KBM-7 (cell line): ENCODE results near the gene STAC3.

Source experiments
- DNase-seq: peaks from one replicate; pipeline ENCODE4 v3.0.0-alpha.2; 2015
- in situ Hi-C: fragments of 300-500 bp; cut with MboI; formaldehyde crosslinking; loops from 2 replicates; pipeline ENCODE4 v1.14.3; 2020; ENCODE audit warnings: low sequenced_read_pairs, low pct_unique_long_range_greater_than_20kb, mixed read lengths

Gene STAC3

DNA sequence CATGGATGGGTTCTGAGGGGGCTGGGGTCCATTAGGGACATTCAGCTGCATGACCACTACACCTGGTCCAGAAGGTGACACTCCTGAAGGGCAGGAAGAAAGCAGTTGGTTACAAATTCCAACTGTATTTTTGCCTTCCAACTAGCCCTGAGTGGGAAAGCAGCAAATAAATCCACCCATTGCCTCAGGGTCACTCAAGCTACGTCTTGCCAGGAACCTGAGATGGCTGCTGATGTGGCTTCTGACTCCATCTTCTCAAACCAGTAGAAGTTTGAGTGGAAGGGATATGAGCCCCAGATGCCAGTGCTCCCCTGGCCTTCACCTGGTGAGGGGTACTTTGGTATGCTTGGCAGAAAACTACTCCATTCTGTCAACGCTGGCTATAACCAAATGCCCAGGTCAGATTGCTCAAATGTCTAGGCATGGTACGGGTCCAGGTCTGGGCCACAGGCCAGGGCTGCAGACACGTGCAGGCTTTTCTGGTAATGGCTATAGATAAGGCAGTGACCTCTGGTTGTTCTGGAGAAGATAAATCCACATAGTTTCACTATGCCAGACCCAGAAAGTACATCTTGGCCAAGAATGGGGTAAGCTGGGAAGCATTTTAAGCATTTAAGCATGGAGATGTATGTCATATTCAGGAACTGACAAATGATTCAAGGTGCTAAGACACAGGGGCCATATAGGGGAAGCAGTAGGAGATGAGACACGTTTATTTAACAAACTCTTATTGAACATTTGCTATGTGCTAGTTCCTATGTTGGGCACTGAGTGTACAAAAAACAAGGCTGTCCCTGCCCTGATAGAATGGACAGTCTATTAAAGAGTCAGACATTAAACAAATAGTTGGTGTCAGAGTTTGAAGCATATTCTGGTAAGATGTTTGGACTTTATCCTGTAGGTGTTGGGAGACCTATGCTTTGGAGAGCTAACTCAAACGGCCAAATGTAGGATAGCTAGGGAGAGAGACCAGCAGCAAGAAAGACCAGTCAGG is 8.3 kb upstream of the STAC3 start:
- no peak for DNase-seq
- in situ Hi-C loops: no loop called here

- in situ Hi-C loops: no loop called here
- no peak for DNase-seq
These were observed 4.9 kb upstream of the STAC3 start for GRCh38 chr12:57255916-57256315.

DNA sequence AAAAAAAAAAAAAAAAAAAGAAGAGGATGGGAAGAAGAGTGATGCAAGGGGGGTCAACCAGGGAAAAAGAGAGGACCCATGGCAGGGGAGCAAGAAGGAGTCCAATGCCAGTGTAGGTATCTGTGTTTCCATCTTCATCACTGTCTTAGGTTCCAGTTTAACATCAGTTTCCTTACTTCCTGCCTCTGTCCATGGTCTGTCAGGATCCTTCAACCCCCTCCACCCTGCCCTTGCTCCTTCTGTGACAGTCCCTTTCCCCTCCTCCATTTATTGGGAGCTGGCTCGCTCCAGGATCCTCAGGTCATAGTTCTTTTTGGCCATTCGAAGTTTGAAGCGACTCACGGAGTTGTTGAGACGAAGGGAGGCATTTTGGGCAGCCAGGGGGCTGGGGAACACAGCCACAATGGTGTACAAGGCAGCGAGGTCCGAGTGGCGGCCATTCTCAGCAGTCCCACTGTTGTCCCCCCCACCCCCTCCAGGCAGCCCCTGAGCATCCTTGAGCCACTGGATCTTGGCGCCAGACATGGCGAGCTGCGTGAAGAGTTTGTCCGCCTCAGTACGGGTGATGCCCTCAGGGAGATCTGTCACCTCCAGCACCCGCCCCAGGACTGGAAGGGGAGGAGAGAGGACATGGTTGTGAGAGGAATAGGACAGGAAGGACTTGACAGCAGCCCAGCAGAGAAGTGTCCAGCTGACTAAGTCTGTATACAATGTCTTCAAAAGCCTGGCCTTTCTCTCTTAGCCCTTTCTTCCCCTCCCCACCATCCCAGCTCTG is 3.7 kb upstream of the STAC3 start:
- in situ Hi-C loops: no loop called here
- DNase-seq: no peak

DNA sequence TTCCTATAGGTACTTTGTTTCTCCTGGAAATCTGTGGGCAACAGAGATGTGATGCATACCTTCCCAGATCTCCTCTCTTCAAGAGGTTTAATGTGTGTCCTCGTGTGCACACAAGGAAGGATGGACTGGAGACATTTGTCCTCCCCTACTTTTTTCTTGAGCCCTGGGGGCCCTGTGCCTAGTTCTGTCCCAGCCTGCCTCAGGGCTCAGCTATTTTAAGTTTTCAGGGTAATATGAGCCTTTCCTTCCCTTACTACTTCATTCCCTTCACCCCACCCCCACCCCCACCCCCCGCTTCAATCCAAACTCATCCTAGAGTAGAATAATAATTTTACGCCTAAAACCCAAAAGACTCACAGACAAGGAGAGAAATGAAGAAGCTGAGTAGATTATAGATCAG is 446 bp downstream of the STAC3 start:
- no peak for DNase-seq
- in situ Hi-C loops: no loop called here

- DNase-seq: peak; percentile 86
- in situ Hi-C loops: no loop called here
These were observed 1.8 kb downstream of the STAC3 start for GRCh38 chr12:57248934-57249742.

GRCh38 chr12:57247041-57247440 is 3.9 kb downstream of the STAC3 start:
- in situ Hi-C loops: no loop called here
- DNase-seq: no peak

DNA sequence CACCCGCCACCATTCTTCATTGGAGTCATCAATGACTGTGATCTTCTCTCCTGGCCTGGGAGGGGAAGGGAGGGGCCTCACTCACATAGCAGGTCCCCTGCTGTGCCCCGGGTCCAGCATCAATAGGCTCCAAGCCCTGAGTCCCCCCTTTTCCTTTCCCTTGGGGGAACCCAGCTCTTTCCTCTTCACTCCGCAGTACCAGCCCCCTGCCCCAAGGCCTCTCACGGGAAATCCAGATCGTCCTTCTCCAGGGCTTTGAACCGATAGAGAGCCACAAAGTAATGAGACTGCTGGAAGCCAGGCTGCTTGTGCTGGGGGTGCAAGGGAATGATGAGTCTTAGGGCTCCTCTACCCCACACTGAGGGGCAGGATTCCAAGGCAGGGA is 6.7 kb downstream of the STAC3 start:
- DNase-seq: no peak
- in situ Hi-C loops: no loop called here

DNA sequence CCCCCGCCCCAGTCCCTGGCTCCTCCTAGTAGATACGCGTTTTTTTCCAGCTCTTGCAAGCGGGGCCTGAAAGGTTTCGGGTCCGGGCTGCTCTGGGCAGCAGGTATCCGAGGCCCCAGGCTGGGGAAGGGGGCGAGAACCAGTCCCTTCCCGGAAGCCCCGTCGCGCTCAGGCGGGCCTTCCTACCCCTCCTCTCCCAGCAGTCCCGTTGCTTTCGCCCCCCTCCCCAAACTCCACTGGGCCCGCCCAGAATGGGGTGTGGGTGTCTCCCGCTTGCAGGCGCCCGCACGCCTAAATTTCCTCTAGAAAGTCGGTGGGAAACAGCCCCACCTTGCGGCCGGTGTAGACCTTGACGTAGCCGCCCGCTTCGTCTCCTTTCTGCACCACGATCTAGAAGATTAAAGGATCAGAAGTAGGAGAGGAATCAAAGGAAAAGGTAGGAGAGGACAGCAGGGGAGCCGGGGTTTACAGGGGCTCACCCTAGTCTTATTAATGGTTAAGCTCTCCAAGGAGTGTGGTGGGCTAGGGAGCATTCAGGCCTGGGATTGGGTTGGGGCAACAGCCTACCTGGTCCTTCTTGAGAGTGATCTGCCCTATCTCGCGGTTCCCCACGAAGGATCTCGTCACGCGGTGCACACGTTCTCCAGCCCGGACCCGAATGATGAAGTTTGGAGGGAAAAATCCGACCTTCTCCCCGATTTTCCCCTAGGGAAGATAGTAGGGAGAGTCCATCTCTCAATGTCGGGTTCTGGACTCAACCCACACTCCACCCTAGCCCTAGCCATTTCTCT is 7.3 kb downstream of the STAC3 start:
- in situ Hi-C loops: no loop called here
- DNase-seq: peak; percentile 82

DNA sequence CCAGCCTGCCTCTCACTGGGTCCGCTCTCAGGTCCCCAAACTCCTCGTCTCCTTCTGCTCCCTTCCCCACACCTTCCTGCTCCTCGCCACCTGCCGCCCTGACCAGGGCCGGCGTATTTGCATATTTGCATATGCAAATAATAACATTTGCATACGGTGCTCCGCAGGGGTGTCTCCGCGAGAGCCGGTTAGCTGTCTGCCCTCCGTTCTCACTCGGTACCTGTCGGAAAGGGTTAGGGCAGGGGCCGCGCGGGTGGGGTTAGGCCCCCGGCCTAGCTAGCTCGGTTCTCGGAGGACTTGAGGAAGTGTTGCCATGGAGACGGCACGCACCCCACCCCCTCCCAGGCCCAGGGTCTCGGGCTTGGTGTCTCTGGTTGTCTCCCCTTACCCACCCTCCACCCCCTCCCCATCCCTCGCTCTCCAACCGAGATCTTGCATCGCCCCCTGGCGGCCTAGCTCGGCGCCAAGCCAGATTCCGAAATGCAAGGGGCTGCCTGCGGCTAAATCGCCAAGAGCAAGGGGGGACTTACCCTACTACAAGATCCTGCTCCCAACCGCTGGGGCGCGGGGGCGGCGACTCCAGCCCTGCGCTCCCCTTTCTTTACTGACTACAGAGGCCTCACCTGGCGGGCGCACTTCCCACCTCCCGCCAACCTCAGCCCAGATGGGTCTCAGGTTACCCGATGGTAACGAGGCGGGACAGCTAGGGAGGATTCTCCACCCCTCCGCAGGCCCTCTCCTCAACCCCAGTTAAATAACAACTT is 8.1 kb downstream of the STAC3 start:
- DNase-seq: no peak
- in situ Hi-C loops: no loop called here

DNA sequence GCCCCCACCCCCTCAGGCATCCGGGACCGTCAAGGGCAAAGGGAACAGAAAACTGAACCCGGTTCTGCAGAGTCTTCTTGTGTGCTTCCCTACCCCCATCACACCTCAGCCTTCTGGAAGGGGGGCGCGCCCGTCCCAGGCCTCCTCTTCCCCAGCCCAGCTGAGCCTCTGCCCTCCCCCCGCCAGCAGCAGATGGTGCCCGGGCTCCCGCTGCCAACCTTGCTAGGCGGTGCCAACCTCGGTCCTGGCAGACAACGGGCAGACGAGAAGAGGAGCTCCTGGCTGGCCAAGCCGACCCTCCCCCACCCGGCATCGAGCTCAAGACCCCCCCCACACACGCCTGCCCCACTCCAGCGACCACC is 8.7 kb downstream of the STAC3 start:
- in situ Hi-C loops: no loop called here

DNA sequence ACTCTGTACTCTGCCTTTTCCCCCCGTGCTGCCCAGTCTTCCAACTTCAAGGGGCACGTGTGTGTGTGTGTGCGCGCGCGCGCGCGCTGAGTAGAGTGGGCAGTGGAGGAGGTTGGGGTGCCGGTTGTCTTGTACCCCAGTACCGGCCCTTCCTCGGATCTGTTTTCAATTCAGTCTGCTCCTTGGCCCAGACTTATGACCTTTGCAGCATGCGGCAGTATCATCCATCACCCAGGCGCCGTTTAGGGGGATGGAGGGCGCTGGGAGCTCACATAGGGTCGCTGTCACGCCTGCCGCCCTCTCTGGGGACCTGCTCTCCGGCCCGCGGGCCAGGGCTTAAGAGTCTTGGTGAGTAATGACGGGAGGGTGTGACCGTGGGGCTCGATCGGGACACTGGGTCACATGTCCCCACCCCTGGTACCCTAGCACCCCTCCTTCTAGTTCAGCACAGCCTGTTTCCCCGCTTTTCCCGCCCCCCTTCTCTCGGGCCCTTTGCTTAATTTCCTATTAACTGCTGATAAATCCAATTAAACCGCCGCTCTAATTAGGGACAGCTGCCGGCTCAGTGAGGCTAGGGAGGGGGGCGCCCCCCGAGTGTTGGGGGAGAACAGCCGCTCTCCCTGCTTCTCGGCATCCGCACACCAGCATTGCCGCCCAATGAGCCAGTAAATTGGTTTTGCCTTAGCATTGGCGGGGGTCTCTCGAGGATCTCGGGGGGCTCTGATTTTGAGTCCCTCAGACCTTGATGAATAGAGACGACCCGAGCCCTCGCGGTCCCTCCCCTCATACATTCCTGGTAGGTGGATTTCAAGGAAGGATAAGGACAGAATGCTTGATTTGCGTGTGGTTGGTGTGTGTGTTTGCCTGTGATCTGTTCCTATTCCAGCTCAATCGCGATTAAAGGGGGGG is 9.3 kb downstream of the STAC3 start:
- in situ Hi-C loops: no loop called here
- DNase-seq: no peak

More for the DNA sequence above, 8.7 kb downstream of the STAC3 start:
- DNase-seq: no peak

DNA sequence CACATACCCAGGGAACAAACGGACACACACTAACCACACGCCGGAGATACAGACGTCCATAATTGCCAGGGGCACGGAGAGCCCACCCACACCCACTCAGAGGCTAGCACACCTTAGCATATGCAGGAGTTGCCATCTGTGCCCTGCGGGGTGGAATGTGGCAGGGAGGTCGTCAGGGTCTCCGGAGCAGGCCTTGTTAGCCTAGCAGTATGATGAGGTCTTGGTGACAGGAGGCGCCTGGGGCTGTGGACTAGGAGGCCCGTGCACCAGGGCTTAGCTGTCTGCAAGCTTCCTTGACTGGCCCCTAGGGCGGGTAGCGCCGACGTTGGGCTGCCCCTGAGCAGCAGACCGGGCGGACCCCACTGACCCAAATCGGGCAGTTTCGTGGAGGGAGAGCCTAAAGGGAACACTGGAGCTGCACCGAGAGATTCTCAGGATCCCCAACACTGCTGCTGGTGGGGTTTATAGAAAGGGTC is 10.0 kb downstream of the STAC3 start:
- in situ Hi-C loops: no loop called here
- no peak for DNase-seq

DNA sequence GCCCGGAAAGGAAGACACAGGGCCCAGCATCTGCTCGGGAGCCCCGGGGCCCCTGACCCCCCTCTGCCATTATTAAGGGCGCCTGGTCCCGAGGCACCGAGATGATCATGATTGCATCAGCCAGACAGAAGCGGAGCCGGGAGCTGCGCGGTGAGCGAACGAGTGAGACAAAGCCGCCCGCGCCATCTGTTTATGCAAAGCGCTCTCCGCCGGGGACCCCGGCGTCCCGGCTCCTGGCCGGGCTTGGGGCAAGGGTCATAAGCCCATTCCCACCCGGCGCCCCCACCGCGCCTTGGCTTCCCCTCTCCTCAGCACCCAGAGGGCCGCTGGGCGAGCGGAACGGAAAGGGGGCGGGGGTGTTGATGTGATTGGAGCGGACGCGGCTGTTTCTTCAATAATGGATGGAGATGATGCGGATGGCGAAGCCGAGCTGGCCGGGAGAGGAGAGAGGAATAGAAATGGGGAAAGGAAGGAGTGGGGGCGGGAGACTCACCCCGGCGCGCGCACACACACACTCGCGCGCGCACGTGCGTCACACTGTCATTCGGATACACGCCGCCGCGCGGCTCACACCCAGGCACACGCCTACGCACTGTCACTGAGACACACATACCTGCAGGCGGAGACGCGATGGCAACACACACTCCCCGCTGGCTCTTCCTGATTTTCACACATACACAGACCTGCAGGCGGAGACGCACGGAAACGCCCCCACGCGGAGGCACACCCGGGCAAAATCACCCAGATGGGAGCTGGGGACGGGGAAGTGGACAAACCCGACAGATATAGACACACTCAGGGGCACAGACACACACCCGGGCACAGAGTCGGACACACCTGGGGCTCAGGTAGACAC is 10.7 kb downstream of the STAC3 start:
- in situ Hi-C loops: no loop called here
- DNase-seq: peak; percentile 79

- in situ Hi-C loops: no loop called here
- DNase-seq: no peak
These were observed 11.4 kb downstream of the STAC3 start for GRCh38 chr12:57239587-57240065.

- DNase-seq: peak; percentile 95
- in situ Hi-C loops: no loop called here
These were observed 12.0 kb downstream of the STAC3 start for GRCh38 chr12:57238854-57239554.
